Esophagus squamous epithelium (tissue), 5 donors: Measurements from ENCODE around the gene YIPF1. TPM values are rescaled to one million over a fixed set of nuclear protein-coding genes. Genes with fewer than 3 reads are reported as not detected.
A peak's percentile ranks its signal among the peaks of the same experiment; 100 is the strongest.

Source experiments
- DNase-seq: peaks from one replicate; lab custom pipeline; 2025; lab: John Stamatoyannopoulos, UW
- H3K27ac ChIP-seq, 4 donors: fragments of 200-600 bp; sonication (generic); one replicate each; pipeline ENCODE4 v1.5.1; 2016 to 2019; ENCODE audit warnings: mild to moderate bottlenecking in 1 of 4
- H3K27me3 ChIP-seq, 4 donors: fragments of 200-600 bp; sonication (generic); 1 replicate in 3 of 4; 2 replicates in 1 of 4; pipeline versions ENCODE4 v1.5.1 to v1.6.0; 2017 to 2021; ENCODE audit warnings: antibody characterized with exemption in 1 of 4
- H3K36me3 ChIP-seq, 3 donors: fragments of 200-600 bp; sonication (generic); one replicate each; pipeline ENCODE4 v1.5.1; 2016 to 2019
- H3K4me1 ChIP-seq, 3 donors: fragments of 200-600 bp; sonication (generic); one replicate each; pipeline ENCODE4 v1.5.1; 2017 to 2019
- H3K4me3 ChIP-seq, 4 donors: fragments of 200-600 bp; sonication (generic); 1 replicate in 3 of 4; 2 replicates in 1 of 4; pipeline ENCODE4 v1.5.1; 2016 to 2019; ENCODE audit warnings: mild to moderate bottlenecking in 2 of 4, moderate library complexity in 1 of 4
- H3K9me3 ChIP-seq, 3 donors: fragments of 200-600 bp; sonication (generic); one replicate each; pipeline ENCODE4 v1.5.1; 2016 to 2019
- CTCF ChIP-seq, 6 experiments: fragments of 450-650 bp in 4 of 6; fragments of 200-600 bp in 2 of 6; sonication (generic) in 2 of 6; IDR thresholded peaks; one replicate each; pipeline ENCODE4 v1.5.1; 2016 to 2019; ENCODE audit warnings: antibody characterized with exemption in 6 of 6, mild to moderate bottlenecking in 4 of 6, moderate library complexity in 4 of 6
- POLR2A ChIP-seq, 4 donors: fragments of 450-650 bp; IDR thresholded peaks; one replicate each; pipeline ENCODE4 v1.6.1; 2017; ENCODE audit warnings: antibody characterized with exemption in 4 of 4, mild to moderate bottlenecking in 4 of 4, moderate library complexity in 3 of 4
- WGBS, 2 donors: methylation state at CpG; one replicate each; pipeline ENCODE4 v1.1.5; 2018; 5-methylcytosine and 5-hydroxymethylcytosine counted together
- intact Hi-C: fragments of 100-400 bp; cut with DNase I; formaldehyde crosslinking; loops from one replicate; pipeline ENCODE4 v1.15.0; 2022
- total RNA-seq, 4 donors: library from RNA; depleted of rRNA; stranded (reverse); fragments of >200 nt; gene quantifications; one replicate each; pipeline ENCODE4 v1.1.0, GENCODE V29; 2016
- donor health status: DM: yes; HTN: yes; CAD: no.

YIPF1 gene
- total RNA-seq, 4 donors from 2014 or later, result 15.8 to 25.3 (median 17.0) TPM

- WGBS, 2 donors, result 42 to 56% methylated on average over 6 of the region's 6 CpGs
- H3K27me3 ChIP-seq, result no peaks in the 10 kb centered on the region
- no peak overlapping the region for H3K4me3 ChIP-seq
- no peaks in the 10 kb centered on the region for H3K9me3 ChIP-seq
- H3K4me1 ChIP-seq, result peaks cover 2 to 62% (median 22%) of the 10 kb centered on the region in 3 donors
- intact Hi-C loops, result loop anchor here (5.0 kb wide), 1 partner anchor 42 kb away; no protein-coding TSS in a partner anchor
- TF ChIP-seq POLR2A (IDR thresholded peaks at IDR 0.05), result no peak
- no peak for TF ChIP-seq CTCF (IDR thresholded peaks at IDR 0.05)
- no peaks in the 10 kb centered on the region for H3K36me3 ChIP-seq
- H3K27ac ChIP-seq, result peak overlapping the region in 1 of 4 donors; percentile 58
- no peak for DNase-seq
Observed at GRCh38 chr1:53895421-53895820, 5.8 kb upstream of the YIPF1 start.

GRCh38 chr1:53894644-53895043, 5.0 kb upstream of the YIPF1 start:
- peaks cover 4 to 63% (median 25%) of the 10 kb centered on the region in 3 donors for H3K4me1 ChIP-seq
- no peak for DNase-seq
- H3K36me3 ChIP-seq, result no peaks in the 10 kb centered on the region
- no peak overlapping the region for H3K4me3 ChIP-seq
- intact Hi-C loops, result loop anchor here (5.0 kb wide), 1 partner anchor 43 kb away; no protein-coding TSS in a partner anchor
- 91 to 99% methylated on average over 5 of the region's 5 CpGs for WGBS, 2 donors
- no peak overlapping the region for H3K27ac ChIP-seq
- TF ChIP-seq CTCF (IDR thresholded peaks at IDR 0.05), result no peak
- no peak for TF ChIP-seq POLR2A (IDR thresholded peaks at IDR 0.05)
- H3K27me3 ChIP-seq, result no peaks in the 10 kb centered on the region
- no peaks in the 10 kb centered on the region for H3K9me3 ChIP-seq

- 74 to 77% methylated on average over 3 to 8 of the region's 14 CpGs for WGBS, 2 donors
- TF ChIP-seq CTCF (IDR thresholded peaks at IDR 0.05) (no peak), POLR2A (IDR thresholded peaks at IDR 0.05) (no peak)
- intact Hi-C loops, result no loop called here
- no peaks in the 10 kb centered on the region for H3K9me3 ChIP-seq
- H3K36me3 ChIP-seq, result no peaks in the 10 kb centered on the region
- peaks cover 4 to 60% (median 21%) of the 10 kb centered on the region in 3 donors for H3K4me1 ChIP-seq
- H3K27ac ChIP-seq, result peak within 1 kb of the TSS in 1 of 4 donors; percentile 12
- H3K27me3 ChIP-seq, result no peaks in the 10 kb centered on the region
- no peak for DNase-seq
- H3K4me3 ChIP-seq, result no peak within 1 kb of the TSS
Observed at GRCh38 chr1:53893999-53894636, 4.5 kb upstream of the YIPF1 start, which contains the start of gene DIO1. TSS of gene DIO1 (plus strand) at chr1:53894187. CDS start at chr1:53894211, 24 bp downstream.

- DNase-seq, result no peak
- no peaks in the 10 kb centered on the region for H3K9me3 ChIP-seq
- H3K4me1 ChIP-seq, result peaks cover 4 to 66% (median 20%) of the 10 kb centered on the region in 3 donors
- H3K36me3 ChIP-seq, result peaks cover 0 to 2% (median 0%) of the 10 kb centered on the region in 3 donors
- no peak overlapping the region for H3K4me3 ChIP-seq
- H3K27me3 ChIP-seq, result no peaks in the 10 kb centered on the region
- intact Hi-C loops, result no loop called here
- WGBS, 2 donors, result 69 to 70% methylated on average over 4 to 5 of the region's 5 CpGs
- peak overlapping the region in 1 of 4 donors; percentile 12 for H3K27ac ChIP-seq
- TF ChIP-seq POLR2A (IDR thresholded peaks at IDR 0.05) (no peak), CTCF (IDR thresholded peaks at IDR 0.05) (no peak)
Observed at GRCh38 chr1:53892911-53893310, 3.3 kb upstream of the YIPF1 start.

GRCh38 chr1:53891678-53892077, 2.1 kb upstream of the YIPF1 start:
- no peak for DNase-seq
- H3K27me3 ChIP-seq, result no peaks in the 10 kb centered on the region
- 93 to 100% methylated on average over 2 of the region's 2 CpGs for WGBS, 2 donors
- H3K9me3 ChIP-seq, result no peaks in the 10 kb centered on the region
- peaks cover 4 to 55% (median 13%) of the 10 kb centered on the region in 3 donors for H3K4me1 ChIP-seq
- H3K36me3 ChIP-seq, result peaks cover 0 to 14% (median 0%) of the 10 kb centered on the region in 3 donors
- no peak for TF ChIP-seq POLR2A (IDR thresholded peaks at IDR 0.05)
- no peak for TF ChIP-seq CTCF (IDR thresholded peaks at IDR 0.05)
- H3K27ac ChIP-seq, result no peak overlapping the region
- H3K4me3 ChIP-seq, result no peak overlapping the region
- intact Hi-C loops, result no loop called here
